HG03139 (cell line): ENCODE measurements around the gene TMEM221.
A peak's percentile ranks its signal among the peaks of the same experiment; 100 is the strongest.

Experiments
- ATAC-seq: cut with Tn5 transposase; IDR thresholded peaks from one replicate; pipeline ENCODE4 v1.9.1; 2021; ENCODE audit not compliant: unreplicated experiment

TMEM221 gene

DNA sequence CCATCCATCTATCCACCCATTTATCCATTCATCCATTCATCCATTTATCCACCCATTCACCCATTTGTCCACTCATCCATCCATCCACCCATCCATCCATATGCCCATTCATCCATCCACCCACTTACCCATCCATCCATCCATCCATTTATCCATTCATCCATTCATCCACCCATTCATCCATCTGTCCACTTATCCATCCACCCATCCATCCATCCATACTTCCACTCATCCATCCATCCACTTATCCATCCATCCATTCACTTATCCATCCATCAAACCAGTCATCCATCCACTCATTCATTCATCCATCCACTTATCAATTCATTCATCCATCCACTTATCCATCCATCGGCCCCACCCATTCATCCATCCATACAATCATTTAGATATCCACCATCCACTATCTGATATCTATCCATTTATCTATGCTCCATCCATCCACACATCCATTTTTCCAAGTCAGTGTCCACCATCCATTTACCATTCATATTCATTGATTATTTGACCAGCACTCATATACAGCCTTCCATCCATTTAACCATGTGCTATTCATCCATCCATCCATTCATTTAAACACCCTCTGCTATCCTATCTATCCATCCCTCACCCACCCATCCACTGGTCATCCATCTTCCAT, 2.8 kb downstream of the TMEM221 start:
- ATAC-seq = no peak

DNA sequence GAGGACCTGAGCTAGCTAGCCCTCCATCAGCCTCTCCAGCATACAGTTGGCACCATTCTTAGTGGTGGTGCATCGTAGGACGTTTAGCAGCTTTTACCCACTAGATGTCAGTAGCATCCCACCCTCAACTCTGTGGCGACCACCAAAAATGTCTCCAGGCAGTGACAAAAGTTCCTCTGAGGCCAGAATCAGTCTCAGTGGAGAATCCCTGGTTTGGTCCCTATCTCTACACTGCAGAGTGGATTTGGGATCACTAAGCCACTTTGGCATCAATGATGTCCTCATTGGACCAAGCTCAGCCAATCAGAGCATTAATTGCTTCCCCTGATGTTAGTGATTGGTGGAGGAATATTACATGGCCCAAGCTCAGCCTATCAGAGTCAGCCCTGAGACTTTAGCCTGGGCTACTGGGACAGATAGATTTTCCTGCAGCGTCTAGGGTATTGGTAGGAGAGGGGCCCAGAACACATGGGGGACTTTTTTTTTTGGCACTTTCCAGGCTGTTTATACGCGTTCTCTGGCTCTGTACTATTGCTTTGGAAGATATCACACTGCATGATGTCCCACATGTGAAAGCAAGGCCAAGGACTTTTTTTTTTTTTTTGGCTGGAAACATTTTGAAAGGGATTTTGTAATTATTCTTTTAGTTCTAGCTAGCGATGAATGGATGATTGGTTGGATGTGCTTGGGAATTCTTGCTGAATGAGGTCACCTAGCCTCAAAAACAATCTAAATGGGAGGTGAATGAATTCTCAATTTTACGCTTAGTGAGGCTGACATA, 7.0 kb downstream of the TMEM221 start:
- ATAC-seq = no peak

DNA sequence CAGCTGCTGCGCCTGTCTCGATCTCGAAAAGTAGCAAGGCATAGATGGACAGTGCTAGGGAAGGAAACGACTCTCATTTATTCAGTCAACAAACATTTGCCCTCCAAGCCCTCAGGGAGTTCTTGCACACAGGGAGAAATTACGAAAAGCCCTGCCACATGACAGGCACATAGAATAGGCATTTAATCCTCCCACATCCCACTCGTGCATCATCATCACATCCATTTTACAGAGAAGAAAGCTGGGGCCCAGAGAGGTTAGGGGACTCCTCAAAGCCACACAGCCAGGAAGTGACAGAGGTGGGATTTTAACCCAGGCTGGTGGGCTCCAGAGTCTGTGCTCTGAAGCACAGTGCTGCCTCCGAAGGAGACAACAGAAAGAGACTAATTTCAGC, 11.6 kb downstream of the TMEM221 start:
- no peak for ATAC-seq

DNA sequence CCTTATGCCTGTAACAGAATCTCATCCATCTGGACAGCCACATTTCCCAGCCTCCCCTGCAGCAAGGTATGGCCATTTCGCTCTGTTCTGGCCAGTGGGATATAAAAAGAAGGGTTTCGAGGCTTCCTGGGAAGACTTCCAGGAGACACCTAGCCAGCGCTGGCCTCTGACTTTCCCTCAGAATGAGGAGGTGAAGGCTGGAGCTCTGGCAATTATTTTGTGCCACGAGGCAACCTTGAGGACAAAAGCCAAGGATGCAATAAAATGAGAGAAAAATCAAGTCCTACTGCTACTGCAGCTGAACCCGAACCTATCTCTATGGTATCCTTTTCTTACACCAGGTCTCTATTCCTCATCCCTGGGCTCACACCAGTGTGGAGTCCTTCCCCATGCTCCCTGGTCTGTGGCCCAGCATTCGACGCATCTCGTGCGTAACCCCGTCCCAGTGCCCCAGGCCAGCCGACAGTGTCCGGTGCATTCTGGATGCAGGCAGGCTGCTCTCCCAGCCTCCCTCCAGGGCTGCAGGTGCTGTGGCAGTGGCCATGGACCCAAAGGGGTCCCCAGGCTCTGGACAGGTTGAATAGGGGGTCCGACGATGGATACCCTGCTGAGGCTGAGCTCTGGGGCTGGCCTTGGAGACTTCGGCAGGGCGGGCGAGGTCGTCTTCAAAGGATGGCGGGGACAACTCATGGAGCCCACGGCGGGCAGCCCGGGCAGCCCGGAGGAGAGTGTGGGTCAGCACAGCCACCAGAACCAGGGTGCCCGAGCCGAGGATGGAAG, 12.2 kb downstream of the TMEM221 start:
- ATAC-seq = no peak

DNA sequence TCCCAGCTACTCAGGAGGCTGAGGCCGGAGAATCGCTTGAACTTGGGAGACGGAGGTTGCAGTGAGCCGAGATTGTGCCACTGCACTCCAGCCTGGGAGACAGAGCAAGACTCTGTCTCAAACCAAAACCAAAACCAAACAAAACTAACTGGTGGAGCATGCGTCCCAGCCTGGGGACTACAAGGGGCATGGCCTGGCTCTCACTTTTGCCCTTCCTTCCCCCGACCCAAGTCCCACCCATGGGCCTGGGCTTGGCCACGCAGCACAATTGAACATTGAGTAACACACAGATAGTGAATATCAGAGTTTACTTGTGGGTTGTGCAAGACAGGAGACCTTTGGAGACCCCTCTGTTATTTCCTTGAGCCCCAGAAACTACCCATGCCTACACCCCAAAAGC, 13.2 kb downstream of the TMEM221 start:
- ATAC-seq = no peak

DNA sequence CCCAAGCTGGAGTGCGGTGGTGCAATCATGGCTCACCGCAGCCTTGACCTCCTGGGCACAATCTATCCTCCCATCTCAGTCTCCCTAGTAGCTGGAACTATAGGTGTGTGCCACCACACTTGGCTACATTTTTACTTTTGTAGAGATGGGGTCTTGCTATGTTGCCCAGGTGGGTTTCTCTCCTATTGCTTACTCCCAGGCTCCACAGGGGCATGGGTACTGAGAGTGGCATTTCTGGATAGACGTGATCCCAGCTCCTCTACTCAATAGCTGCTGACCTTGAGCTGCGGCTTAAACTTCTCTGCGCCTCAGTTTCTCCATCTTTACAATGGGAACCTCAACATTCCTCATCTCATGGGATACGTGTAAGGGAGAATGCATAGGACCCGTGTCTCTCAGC, 17.1 kb downstream of the TMEM221 start:
- no peak for ATAC-seq

DNA sequence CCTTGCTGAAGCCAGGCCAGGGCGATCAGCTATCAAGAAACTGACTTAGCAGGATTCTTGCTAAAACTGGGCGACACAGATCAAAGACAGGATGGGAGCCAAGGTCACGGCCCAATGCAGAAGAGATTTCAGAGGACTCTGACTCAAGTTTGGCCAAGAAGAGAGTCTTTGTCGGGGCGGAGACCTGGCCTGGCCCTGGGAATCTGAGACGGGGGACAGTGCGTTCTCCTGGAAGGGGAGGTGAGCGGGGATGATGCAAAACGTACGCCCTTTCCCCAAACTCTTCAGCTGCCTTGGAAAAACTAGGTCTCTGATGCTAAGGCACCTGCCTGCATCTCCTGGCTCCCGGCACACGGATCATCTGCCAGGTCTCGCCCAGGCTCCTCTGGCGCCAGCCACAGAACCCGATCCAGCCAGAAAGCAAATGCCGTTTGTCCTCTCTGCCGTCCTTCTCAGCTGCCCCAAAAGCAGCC, 18.8 kb downstream of the TMEM221 start:
- no peak for ATAC-seq

DNA sequence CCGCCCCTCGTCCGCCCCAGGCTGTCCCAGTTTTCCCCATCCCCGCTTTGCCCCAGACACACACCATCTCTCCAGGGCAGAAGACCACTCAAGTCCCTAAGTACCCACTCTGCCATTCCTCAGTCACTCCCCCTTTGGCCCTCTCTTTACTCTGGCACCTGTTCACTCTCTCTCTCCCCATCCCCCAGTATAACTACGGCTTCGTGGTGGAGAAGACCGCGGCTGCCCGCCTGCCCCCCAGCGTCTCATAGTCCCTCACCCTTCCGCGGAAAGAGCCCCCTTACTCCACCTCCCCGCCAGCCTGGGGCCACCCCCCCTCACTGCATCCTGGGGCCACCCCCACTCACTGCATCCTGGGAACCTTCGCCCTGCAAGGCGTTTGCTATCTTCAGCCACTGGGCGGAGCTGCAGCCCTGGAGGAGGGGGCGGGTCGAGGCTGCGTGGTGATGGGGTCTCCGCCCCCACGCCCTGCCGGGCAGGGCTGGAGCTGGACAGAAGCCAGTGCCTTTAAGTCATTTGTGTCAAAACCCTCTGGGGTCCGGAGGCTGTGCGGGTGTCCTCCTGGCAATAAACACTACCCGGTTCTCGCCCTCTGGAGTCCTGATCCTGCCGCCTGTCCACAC, 23.6 kb downstream of the TMEM221 start:
- no peak for ATAC-seq

DNA sequence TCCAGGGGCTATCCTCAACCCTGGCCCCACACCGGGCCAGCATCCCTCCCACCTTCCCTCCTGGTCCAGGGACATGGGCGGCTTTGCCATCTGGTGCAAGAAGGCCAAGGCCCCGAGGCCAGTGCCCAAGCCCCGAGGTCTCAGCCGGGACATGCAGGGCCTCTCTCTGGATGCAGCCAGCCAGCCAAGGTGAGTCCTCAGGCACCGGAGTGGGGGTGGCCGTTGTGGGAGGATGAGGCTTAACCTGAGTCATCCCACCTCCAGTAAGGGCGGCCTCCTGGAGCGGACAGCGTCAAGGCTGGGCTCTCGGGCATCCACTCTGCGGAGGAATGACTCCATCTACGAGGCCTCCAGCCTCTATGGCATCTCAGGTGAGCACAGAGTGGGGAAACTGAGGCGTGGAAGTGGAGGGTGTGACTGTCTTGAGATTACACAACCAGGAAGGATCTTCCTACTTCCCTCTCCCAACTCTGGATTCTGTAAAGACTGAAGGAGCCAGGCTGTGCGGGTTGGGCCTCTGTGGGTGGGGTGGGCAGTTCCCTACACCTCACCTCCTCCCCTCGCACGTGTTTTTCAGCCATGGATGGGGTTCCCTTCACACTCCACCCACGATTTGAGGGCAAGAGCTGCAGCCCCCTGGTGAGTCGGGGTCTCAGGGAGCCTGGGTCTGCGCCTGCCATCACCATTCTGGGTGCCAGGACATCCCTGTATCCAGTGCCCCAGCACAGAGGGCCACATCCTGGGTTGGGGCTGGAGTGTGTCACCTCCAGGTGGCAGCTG, 24.8 kb downstream of the TMEM221 start:
- no peak for ATAC-seq

DNA sequence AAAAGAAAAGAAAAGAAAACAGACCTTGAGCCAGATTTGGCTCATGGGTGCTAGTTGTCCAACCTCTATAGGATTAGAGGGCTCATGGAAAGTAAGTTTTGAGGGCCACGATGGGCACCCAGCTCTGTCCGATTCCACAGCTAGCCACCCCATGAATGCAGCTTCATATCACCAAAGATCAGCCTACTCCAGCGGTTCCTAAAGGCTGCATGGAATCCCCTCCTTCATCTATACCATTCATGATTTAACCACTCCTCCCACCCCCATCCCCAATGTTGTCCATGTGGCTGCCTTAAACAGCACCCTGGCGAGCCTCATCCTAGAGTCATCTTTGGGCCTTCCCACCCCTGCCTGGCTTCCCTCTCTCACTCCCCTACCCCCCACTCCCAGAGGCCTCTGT, 26.5 kb downstream of the TMEM221 start:
- ATAC-seq = no peak

DNA sequence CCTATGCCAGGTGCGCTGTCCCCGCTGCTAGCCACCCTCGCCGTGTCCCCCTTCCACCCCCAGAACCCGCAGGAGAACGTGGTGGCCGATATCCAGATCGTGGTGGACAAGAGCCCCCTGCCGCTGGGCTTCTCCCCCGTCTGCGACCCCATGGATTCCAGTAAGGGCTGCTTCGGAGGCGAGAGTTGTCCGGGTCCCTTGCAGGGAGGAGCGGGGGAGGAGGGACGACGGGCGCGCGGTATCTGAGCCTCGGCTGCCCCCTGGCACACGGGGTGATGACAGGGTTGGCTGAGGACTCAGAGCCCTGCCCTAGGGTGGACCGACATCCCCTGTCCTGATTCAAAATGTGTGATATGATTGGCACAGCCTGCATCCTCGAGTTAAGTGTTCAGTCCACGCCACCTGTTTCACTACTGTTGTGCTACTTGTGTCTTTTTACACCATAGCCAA, 28.0 kb downstream of the TMEM221 start:
- peak; percentile 18 for ATAC-seq

DNA sequence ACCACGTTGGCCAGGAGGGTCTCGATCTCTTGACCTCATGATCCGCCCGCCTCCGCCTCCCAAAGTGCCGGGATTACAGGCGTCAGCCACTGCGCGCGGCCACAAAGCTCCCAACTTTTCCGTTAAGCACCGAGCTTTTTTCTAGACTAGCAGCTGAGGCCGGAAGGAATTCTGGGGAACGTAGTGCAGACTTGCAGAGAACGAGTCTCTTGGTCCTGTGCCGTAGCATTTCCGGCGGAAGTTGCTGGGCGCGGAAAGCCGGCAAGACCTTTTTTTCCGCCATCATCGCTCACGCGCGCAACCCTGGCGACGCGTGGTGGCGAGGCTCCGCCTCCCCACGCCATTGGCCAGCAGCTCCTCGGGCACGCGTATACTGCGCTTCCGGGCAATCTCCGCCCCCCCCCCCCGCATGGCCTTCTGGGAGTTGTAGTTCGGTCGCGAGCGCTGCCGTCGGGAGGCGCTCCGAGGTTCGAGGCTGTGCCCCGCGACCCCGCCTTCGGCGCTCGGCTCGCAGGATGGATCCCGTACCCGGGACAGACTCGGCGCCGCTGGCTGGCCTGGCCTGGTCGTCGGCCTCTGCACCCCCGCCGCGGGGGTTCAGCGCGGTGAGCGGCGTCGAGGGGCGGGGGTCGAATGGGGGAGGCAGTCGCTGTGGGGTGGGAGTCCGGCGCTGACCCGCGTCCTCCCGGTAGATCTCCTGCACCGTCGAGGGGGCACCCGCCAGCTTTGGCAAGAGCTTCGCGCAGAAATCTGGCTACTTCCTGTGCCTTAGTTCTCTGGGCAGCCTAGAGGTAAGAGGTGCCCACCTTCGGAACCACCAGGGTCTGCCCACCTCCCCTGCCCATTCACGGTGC, 28.6 kb downstream of the TMEM221 start, which contains the start of gene MVB12A:
MVB12A (plus strand) TSS at position 427 of the 854 bp plus-strand sequence; CDS start at position 516, 89 bp downstream.
- peak; percentile 90 for ATAC-seq

DNA sequence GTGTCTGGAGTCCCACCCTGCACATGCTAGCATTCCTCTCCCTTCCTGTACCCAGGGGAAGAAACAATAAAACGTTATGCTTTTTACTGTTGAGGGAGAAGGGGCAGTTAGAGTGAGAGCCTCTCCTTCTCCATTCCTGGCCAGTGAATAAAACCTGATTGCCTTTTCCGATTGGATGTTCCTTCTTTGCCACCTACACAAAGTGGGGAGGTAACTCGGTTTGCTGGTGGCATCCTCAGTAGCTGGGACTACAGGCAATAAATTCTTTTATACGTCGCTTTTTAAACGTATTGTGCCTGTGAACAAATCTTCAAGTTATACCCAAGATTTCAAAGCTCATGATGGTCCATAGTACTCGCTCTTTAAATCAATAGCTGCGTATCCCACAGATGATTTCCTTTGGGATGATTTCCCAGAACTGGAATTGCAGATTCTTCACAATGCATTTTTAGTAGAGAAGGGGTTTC, 29.3 kb downstream of the TMEM221 start:
- ATAC-seq = no peak

DNA sequence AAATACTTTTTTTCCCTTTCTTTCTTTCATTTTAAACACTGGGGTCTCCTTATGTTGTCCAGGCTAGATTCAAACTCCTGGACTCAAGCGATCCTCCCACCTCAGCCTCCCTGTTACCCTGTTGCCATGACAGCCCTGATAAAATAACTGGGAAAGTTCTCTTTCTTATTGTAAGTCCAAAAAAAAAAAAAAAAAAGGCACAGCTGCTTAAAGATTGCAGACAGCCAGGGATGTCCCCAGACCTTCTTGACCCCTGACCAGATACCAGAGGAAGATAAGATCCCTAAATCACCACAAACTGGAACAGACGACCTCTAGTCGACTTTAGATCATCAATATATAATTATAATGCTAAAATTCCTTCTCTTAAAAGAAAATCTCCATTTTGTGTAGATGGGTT, 29.8 kb downstream of the TMEM221 start:
- no peak for ATAC-seq

DNA sequence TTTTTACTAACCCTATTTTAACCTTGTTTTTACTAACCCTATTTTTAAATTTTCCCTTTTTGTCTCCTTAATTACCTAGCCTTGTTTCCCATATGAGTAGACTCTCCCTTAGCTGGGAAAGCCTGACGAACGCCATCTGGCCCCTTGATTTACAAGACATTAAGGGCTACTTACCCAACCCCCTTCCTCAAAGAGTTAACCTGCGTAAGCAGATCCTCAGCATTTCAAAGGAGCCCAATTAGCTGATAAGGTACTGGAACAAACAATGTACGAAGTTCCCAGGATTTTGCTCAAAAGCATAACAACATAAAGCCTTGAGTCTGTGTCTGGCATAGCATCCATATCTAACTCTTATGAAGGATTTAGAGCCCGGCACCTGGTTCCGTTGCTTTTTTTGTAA, 33.3 kb downstream of the TMEM221 start:
- ATAC-seq = no peak

DNA sequence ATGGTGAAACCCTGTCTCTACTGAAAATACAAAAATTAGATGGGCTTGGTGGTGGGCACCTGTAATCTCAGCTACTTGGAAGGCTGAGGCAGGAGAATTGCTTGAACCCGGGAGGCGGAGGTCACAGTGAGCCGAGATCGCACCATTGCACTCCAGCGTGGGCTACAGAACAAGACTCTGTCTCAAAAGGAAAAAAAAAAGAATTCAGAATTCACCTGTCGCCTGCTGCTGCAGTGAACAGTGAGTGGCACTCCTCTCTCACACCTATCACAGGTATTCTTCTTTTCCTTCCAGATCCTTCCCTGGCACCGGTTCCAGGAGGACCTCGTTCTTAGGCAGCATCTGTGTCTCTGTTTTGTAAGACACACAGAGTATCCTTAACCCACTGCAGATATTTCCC, 34.4 kb downstream of the TMEM221 start:
- no peak for ATAC-seq

DNA sequence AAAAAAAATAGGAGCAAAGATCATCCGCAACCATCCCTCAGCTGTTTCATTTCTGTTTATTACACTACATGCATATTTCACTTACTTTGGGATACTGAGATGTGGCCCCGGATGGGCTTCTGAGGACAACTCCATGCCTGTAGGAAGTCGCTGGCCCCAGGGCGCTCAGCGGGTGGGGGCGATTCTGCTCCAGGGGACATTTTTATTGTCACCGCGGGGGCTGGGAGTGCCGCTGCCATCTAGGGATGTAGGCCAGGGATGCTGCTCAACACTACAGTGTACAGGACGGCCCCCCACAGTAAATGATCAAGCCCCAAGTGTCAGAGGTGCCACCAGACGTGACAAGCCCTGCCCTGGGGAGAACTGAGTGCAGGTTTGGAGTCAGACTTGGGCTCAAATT, 36.7 kb downstream of the TMEM221 start:
- ATAC-seq = no peak

DNA sequence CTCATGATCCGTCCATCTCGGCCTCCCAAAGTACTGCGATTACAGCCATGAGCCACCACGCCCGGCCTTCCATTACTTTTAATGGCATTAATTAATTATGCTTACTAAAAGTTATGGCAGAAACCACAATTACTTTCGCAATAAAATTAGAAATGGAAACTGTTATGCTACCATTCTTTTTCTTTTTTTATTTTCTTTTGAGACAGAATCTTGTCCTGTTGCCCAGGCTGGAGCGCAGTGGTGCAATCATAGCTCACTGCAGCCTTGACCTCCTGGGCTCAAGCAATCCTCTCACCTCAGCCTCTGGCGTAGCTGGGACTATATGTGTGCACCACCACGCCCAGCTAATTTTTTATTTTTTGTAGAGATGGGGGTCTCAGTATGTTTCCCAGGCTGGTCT, 38.5 kb downstream of the TMEM221 start:
- ATAC-seq = no peak

DNA sequence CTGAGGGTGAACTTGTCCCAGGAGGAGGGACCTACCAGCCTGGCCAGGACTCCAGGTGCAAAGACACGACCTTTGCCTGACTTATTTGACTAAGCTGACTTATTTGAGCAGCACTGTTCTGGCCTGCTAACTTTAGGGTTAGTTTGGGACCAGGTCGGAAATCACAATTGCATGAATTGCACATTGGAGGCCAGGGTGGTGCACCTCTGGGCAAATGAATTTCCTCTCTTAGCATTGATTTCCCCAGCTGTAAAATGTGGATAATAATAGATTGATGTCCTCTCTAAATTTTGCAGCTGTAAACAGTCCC, 41.6 kb downstream of the TMEM221 start:
- ATAC-seq = no peak
